B cell (primary cell): ENCODE data around the gene MFF.

Experiments used
- CTCF ChIP-seq: fragments of 200-600 bp; IDR thresholded peaks from one replicate; pipeline ENCODE4 v1.8.0; 2022; ENCODE audit warnings: antibody characterized with exemption, mild to moderate bottlenecking
- EZH2 ChIP-seq: IDR thresholded peaks from 2 replicates; pipeline ENCODE4 v1.6.1; 2012; ENCODE audit warnings: borderline replicate concordance, low read depth, mild to moderate bottlenecking, moderate library complexity, low read length; ENCODE audit not compliant: insufficient read depth, poor library complexity, severe bottlenecking

GRCh38 chr2:227402959-227403358 lies 77.9 kb downstream of the MFF start:
- TF ChIP-seq CTCF (no peak), EZH2 (no peak)
